ENCODE data around the gene LYZL2.
"Not testable (repeated sequence)": the region's sequence is repeated elsewhere in the genome, so short reads cannot be mapped to it uniquely, and the experiment has no call there.

Gene LYZL2

DNA sequence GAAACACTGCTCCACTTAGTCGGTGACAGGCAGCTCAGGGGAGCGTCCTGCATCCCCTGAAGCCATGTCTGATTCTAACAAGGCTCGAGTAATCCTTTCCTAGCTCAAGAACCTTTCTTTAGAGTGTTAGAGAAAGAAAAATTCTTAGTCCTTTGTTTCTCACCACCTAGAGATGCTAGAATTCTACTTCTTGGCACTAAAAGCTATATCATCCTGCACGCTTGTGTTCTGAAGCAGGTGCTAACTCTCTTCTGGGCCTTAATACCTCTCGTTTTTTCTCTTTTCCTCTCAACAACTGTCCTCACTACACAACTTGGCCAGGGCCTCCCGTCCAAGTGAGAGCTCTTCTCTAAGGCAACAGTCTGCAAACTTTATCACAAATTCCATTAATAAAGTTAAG is at the start of gene LYZL2:
TSS of gene LYZL2 (minus strand) at position 101 of the 400 bp plus-strand sequence. CDS start 2,838 bp downstream, outside the sequence.
- no peak for DNase-seq

DNA sequence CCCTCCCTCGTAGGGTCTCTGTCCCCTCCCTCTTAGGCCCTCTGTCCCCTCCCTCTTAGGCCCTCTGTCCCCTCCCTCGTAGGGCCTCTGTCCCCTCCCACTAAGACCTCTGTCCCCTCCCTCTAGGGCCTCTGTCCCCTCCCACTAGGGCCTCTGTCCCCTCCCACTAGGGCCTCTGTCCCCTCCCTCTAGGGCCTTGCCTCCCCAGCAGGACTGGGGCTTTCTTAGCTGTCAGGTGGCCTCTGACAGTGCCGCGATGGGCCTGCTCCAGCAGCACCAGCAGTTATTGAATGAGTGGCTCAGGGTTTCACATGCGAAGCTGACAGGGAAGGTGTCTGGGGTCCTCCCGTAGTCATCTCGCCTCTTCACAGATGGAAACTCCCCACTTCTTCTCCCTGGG is 48.1 kb upstream of the LYZL2 start:
- DNase-seq, result not testable (repeated sequence)

DNA sequence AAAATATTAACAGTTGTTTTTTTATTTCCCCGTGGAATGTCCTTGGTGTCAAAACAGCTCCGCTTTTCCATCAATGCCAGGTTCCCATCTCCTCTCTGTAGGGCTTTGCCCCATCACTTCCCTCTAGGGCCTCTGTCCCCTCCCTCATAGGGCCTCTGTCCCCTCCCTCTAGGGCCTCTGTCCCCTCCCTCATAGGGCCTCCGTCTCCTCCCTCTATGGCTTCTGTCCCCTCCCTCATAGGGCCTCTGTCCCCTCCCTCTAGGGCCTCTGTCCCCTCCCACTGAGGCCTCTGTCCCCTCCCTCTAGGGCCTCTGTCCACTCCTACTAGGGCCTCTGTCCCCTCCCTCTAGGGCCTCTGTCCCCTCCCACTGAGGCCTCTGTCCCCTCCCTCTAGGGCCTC is 47.6 kb upstream of the LYZL2 start:
- DNase-seq, result not testable (repeated sequence)

DNA sequence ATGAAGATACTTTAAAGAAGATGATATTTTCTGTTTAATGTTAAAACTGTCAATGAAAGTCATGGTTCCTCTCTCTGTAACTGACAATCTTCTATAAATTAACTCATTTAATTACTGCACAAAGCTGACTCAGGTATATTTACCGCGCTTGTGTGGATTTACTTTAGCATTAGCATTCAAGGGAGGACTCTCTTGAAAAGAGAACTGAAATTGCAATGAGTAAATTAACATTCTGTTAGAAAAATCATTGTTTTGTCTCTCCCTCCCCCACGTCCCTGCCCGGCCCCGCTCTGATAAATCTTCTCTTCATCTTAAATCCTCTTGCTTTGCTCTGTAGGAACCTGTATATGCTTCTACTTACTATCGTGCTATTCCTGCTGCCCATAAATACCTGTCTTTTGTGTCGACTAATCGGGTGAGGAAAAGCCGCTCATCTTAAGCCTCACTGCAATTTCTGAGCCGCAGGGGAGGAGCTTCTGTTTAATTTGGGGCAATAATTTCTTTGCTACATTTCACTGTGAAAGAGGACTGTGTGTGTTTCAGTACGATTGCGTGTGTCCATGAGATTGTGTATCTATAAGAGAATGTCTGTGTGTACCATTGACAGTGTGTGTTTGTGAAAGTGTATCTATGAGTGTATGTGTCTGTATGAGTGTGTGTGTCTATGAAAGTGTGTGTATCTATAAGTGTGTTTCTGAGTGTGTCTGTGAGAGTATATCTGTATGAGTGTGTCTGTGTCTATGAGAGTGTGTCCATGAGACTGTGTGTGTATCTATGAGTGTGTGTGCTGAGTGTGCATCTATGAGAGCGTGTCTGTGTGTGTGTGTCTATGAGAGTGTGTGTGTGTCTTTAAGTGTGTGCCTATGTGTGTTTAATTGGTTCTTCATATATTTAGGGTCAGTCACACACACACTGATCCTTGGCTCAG is 46.5 kb upstream of the LYZL2 start:
- peak; percentile 9 for DNase-seq

- DNase-seq, result no peak
These were observed 45.2 kb upstream of the LYZL2 start for GRCh38 chr10:30674796-30675195.

DNA sequence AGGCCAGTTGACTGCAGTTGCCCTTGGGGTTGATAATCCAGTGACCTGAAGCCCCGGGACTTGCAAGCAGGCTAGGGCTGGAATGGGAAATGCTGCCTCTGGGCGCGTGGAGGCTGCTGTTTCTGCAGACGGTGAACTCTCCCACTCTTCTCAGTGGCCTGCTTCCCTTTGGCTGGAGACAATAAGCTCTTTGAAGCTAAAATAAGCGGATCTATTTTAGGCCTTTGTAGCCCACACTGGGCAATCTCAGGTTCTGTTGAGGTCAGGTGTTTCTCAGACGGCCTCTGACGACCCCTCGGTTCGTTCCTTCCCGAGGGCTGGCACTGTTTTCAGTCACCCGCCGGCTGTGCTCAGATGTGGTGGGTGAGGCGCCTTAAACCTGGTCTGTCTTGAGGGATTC is 43.7 kb upstream of the LYZL2 start:
- DNase-seq, result not testable (repeated sequence)

DNA sequence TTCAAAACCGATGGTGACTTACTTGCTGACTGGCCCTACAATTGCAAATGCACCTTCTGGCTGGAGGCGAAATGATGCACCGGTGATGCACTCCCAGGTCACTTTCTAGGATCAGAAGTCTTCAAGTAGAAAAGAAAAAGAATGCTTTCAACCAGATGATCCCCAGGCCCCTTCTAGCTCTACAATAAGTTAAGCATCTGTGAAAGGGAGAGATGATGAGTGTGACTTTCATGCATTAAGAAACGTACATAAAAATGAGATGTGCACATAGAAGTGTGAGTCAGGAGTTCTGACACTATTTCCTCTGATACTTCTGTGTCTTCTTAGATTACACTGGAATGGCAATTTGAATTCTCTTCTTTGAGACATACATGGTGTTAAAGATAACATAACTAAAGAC is 42.8 kb upstream of the LYZL2 start:
- not testable (repeated sequence) for DNase-seq

DNA sequence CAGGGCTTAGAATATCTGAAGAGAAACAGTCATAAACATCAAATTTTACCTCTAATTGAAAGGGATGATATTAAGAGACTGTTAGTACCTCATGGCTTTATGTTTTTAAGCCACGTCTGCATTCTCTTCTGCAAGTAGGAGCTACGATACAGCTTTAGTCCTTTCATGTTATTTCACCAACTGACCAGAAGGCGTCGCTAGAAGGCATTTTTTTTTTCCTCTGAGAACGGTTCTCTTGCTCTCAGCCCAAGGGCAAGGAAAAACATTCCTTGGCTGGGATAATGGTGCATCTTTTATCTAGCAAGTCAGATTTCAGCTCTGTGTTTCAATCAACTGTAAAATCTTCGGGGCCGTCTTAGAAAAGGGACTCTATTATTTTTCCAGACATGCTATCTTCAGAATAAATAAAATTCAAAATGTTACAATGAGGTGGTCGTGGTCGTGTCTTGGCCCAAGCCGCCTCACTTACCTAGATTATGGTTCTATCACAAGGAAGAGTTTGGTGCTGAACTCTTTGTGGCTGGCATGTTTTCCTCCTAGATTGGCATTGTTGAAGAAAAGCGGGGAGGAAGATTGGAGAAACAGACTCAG is 41.6 kb upstream of the LYZL2 start:
- peak; percentile 38 for DNase-seq

DNA sequence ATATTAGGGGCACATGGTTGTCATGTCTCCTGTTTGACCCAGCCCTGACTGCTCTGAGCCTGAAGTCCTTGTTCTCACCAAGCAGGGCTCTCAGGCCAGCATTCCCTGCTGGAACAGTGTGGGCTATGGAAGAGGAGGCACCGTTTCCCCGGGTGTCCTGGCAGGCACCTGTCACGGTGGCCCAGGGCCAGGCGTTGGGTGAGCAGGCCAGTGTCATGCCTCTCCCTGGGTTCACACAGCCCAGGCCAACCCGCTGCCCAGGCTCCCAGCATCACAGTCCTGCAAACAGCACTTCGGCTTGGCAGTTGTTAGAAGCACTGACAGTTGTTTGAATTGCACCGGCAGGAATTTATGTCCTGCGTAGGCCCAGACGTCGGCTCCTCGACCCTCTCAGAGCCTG is 38.4 kb upstream of the LYZL2 start:
- not testable (repeated sequence) for DNase-seq

GRCh38 chr10:30663403-30663802 is 33.9 kb upstream of the LYZL2 start:
- not testable (repeated sequence) for DNase-seq

GRCh38 chr10:30662814-30663213 is 33.3 kb upstream of the LYZL2 start:
- no peak for DNase-seq

DNA sequence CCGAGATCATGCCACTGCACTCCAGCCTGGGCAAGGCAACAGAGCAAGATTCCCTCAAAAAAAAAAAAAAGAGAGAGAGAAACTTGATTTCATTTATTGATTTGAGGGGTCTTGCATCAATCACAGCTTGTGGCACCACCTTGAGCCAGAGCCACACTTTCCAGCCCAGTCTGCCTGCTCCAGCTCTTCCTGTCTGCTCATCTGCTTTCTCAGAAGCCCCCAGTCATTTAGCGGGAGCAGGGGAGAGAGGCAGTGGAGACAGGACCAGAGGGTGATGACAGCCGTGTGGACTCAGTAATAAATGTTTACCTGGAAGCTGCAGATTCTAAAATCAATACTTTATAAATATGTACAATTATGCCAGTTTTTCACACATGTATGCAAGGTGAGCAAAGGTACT is 30.8 kb upstream of the LYZL2 start:
- not testable (repeated sequence) for DNase-seq

- DNase-seq, result no peak
These were observed 26.7 kb upstream of the LYZL2 start for GRCh38 chr10:30656233-30656632.

DNA sequence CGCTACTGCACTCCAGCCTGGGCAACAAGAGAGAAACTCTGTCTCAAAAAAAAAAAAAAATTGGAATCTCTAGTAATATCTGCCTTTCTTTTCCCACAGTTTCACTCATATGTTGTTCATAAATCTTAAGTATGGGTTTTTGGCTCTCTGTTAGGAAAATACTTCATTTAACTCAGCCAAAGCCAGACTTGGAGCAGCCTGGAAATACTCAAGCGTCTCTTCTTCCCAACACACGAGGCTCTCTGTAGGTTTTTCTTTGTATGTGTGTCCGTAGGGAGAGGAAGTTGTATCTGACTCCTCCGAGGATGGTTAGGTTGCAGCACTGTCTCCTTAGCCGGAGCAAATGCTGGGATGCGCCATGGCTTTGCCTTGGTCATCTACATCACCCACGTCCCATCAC is 25.4 kb upstream of the LYZL2 start:
- DNase-seq, result not testable (repeated sequence)

- DNase-seq, result not testable (repeated sequence)
These were observed 22.2 kb upstream of the LYZL2 start for GRCh38 chr10:30651470-30652397.

GRCh38 chr10:30647089-30647488 is 17.5 kb upstream of the LYZL2 start:
- DNase-seq, result no peak

- peak; percentile 20 for DNase-seq
These were observed 15.8 kb upstream of the LYZL2 start for GRCh38 chr10:30645340-30645827.

GRCh38 chr10:30644408-30644861 is 14.9 kb upstream of the LYZL2 start:
- DNase-seq, result not testable (repeated sequence)

- not testable (repeated sequence) for DNase-seq
These were observed 14.1 kb upstream of the LYZL2 start for GRCh38 chr10:30643557-30644199.

- DNase-seq, result not testable (repeated sequence)
These were observed 13.3 kb upstream of the LYZL2 start for GRCh38 chr10:30642856-30643255.

DNA sequence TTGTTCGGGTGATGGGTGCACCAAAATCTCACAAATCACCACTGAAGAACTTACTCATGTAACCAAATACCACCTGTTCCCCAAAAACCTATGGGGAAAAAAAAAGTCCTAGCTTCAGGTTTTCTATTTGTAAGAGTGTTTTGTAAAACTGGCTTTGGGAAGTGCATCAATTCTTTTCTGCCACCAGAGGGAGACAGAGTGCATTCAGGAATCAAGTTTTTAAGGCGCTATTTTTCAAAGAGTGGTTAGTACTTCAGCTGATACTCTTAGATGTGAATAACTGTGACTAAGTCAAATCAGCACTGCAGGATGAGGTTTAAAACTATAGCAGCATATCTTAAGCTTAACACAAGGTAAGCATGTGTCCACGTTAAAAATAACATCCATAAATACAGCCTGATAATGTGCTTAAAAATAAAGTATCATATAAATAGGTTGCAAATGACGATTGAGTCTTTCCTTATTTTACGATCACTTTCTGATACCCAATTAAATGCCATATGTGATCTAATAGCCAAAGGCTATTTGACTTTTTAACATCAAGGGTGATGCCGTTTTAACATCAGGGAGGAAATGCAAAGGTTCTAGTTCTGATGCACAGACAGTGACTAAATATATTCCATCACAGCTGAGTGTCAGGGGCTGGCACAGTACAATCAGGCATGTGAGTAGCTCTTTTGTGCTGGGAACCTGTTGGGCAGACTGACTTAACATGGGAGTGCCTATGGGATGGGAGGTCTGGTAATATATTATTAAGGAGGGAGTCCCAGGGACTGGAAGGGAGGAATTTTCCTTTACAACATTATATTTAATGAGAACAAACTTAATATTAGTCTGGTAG is 10.6 kb upstream of the LYZL2 start:
- DNase-seq, result no peak

Data from NCI-H2227 treated with DMSO at 0.1 percent for 48 hours (cell line).